SK-N-SH (cell line): ENCODE results near the gene CAMK4. TPM values are rescaled to one million over a fixed set of nuclear protein-coding genes. Genes with fewer than 3 reads are reported as not detected.

Experiments
- CTCF ChIA-PET: fragments of 300-600, 350-600 bp; formaldehyde crosslinking; extraction: SDS; loops from one replicate; lab custom pipeline; 2021; lab: Yijun Ruan, JAX
- POLR2A ChIA-PET: fragments of 350-600 bp; sonication (Branson Sonifier 250); formaldehyde crosslinking; extraction: SDS; loops from one replicate; lab custom pipeline; 2020; ENCODE audit warnings: antibody characterized with exemption, inconsistent platforms; lab: Yijun Ruan, JAX
- DNase-seq: peaks from one replicate; pipeline ENCODE4 v3.0.0; 2012
- H2AFZ ChIP-seq: fragments of 200-600 bp; sonication (generic); 2 replicates; pipeline ENCODE4 v1.8.1; 2016; ENCODE audit warnings: antibody characterized with exemption, mild to moderate bottlenecking, low read depth
- H3F3A ChIP-seq: fragments of 200-600 bp; sonication (generic); replicated peaks from 2 replicates; pipeline ENCODE3; 2016; ENCODE audit warnings: antibody characterized with exemption, mild to moderate bottlenecking; ENCODE audit not compliant: insufficient read depth
- H3K27ac ChIP-seq, 2 experiments: fragments of 200-500 bp in 1 of 2; fragments of 200-600 bp in 1 of 2; sonication (Bioruptor generic) in 1 of 2; sonication (generic), shearing (Covaris generic) in 1 of 2; 2 replicates each; pipeline versions ENCODE4 v1.5.1 to v1.6.1; 2014 to 2016; ENCODE audit warnings: low read depth in 2 of 2, inconsistent platforms in 1 of 2, low read length in 1 of 2, mild to moderate bottlenecking in 1 of 2, mixed read lengths in 1 of 2
- H3K27me3 ChIP-seq: fragments of 200-600 bp; sonication (generic), shearing (Covaris generic); 2 replicates; pipeline ENCODE4 v1.6.1; 2016; ENCODE audit warnings: mixed run types; ENCODE audit not compliant: insufficient read depth
- H3K36me3 ChIP-seq, 2 experiments: fragments of 200-500 bp in 1 of 2; fragments of 200-600 bp in 1 of 2; sonication (Bioruptor generic) in 1 of 2; sonication (generic) in 1 of 2; replicated peaks in 1 of 2; 2 replicates each; pipeline versions ENCODE3 to v1.5.1; 2014 to 2016; ENCODE audit warnings: low read length in 1 of 2, mild to moderate bottlenecking in 1 of 2; ENCODE audit not compliant: insufficient read depth in 2 of 2, control insufficient read depth in 1 of 2
- H3K4me1 ChIP-seq, 2 experiments: fragments of 200-500 bp in 1 of 2; fragments of 200-600 bp in 1 of 2; sonication (Bioruptor generic) in 1 of 2; sonication (generic), shearing (Covaris generic) in 1 of 2; 2 replicates each; pipeline versions ENCODE4 v1.5.1 to v1.6.1; 2014 to 2016; ENCODE audit warnings: low read depth in 1 of 2, low read length in 1 of 2, mixed run types in 1 of 2; ENCODE audit not compliant: insufficient read depth in 2 of 2, control insufficient read depth in 1 of 2
- H3K4me2 ChIP-seq: fragments of 200-600 bp; sonication (generic), shearing (Covaris generic); 2 replicates; pipeline ENCODE4 v1.6.1; 2017; ENCODE audit warnings: mixed run types
- H3K4me3 ChIP-seq, 2 experiments: fragments of 200-500 bp in 1 of 2; fragments of 200-600 bp in 1 of 2; sonication (Bioruptor generic) in 1 of 2; sonication (generic), shearing (Covaris generic) in 1 of 2; 2 replicates each; pipeline versions ENCODE4 v1.5.1 to v1.8.1; 2014 to 2016; ENCODE audit warnings: low read depth in 2 of 2, inconsistent platforms in 1 of 2, low read length in 1 of 2, mild to moderate bottlenecking in 1 of 2, mixed read lengths in 1 of 2, moderate library complexity in 1 of 2
- H3K79me2 ChIP-seq: fragments of 200-600 bp; sonication (generic); 2 replicates; pipeline ENCODE4 v1.8.1; 2017; ENCODE audit warnings: mild to moderate bottlenecking; ENCODE audit not compliant: insufficient read depth
- H3K9ac ChIP-seq: fragments of 200-600 bp; sonication (generic); 2 replicates; pipeline ENCODE4 v1.6.1; 2017; ENCODE audit warnings: mixed run types
- H3K9me2 ChIP-seq: fragments of 200-600 bp; sonication (generic); 2 replicates; pipeline ENCODE4 v1.6.1; 2017; ENCODE audit warnings: mixed run types
- H3K9me3 ChIP-seq: fragments of 200-600 bp; sonication (generic); 2 replicates; pipeline ENCODE4 v1.6.1; 2017; ENCODE audit warnings: mixed run types, mild to moderate bottlenecking, moderate library complexity
- H4K20me1 ChIP-seq: fragments of 200-600 bp; sonication (generic); 2 replicates; pipeline ENCODE4 v1.6.1; 2017; ENCODE audit warnings: mild to moderate bottlenecking, mixed run types; ENCODE audit not compliant: insufficient read depth
- CHD2 ChIP-seq: fragments of 150-350 bp; IDR thresholded peaks from 2 replicates; pipeline ENCODE4 v1.6.1; 2018; ENCODE audit warnings: low read length; ENCODE audit not compliant: partially characterized antibody
- CTCF ChIP-seq: fragments of 200-600 bp; sonication (generic); IDR thresholded peaks from 2 replicates; pipeline ENCODE4 v1.6.1; 2017; ENCODE audit warnings: antibody characterized with exemption, mild to moderate bottlenecking, moderate library complexity
- EP300 ChIP-seq, 2 experiments: IDR thresholded peaks; 2 replicates each; pipeline versions ENCODE4 v1.4.0 to v1.6.1; 2012; ENCODE audit warnings: borderline replicate concordance in 1 of 2, low read depth in 1 of 2, low read length in 1 of 2
- FOXJ3 ChIP-seq: sonication (generic); formaldehyde crosslinking; IDR thresholded peaks from 2 replicates; pipeline ENCODE4 v1.5.1; 2020; ENCODE audit warnings: mild to moderate bottlenecking, missing genetic modification reagents
- FOXM1 ChIP-seq: IDR thresholded peaks from 2 replicates; pipeline ENCODE4 v1.4.0; 2012; ENCODE audit warnings: low read depth, mild to moderate bottlenecking
- IRF3 ChIP-seq: fragments of 150-350 bp; IDR thresholded peaks from 2 replicates; pipeline ENCODE4 v1.6.1; 2016; ENCODE audit warnings: mild to moderate bottlenecking, low read depth, low read length
- MEF2A ChIP-seq: IDR thresholded peaks from 2 replicates; pipeline ENCODE4 v1.4.0; 2012; ENCODE audit warnings: low read depth, borderline replicate concordance
- MXI1 ChIP-seq: IDR thresholded peaks from 2 replicates; pipeline ENCODE4 v1.6.1; 2012; ENCODE audit warnings: mild to moderate bottlenecking, low read depth, low read length, improper control_type of control experiment
- NRF1 ChIP-seq: IDR thresholded peaks from 2 replicates; pipeline ENCODE4 v1.6.1; 2012; ENCODE audit warnings: low read depth, mild to moderate bottlenecking, low read length
- RCOR1 ChIP-seq: fragments of 150-350 bp; IDR thresholded peaks from 2 replicates; pipeline ENCODE4 v1.6.1; 2017; ENCODE audit warnings: antibody characterized with exemption, low read length
- RXRA ChIP-seq: IDR thresholded peaks from 2 replicates; pipeline ENCODE4 v1.4.0; 2012; ENCODE audit warnings: low read depth, mild to moderate bottlenecking, borderline replicate concordance
- TEAD4 ChIP-seq: IDR thresholded peaks from 2 replicates; pipeline ENCODE4 v1.4.0; 2012; ENCODE audit warnings: mild to moderate bottlenecking, borderline replicate concordance; ENCODE audit not compliant: insufficient read depth
- USF1 ChIP-seq: IDR thresholded peaks from 2 replicates; pipeline ENCODE4 v1.4.0; 2012; ENCODE audit warnings: low read depth, borderline replicate concordance
- USF2 ChIP-seq: fragments of 150-350 bp; IDR thresholded peaks from 2 replicates; pipeline ENCODE4 v1.6.1; 2017; ENCODE audit warnings: antibody characterized with exemption, low read length, low read depth, borderline replicate concordance
- YY1 ChIP-seq: IDR thresholded peaks from 2 replicates; pipeline ENCODE4 v1.4.0; 2012; ENCODE audit warnings: low read depth, mild to moderate bottlenecking
- ZBTB33 ChIP-seq: IDR thresholded peaks from 2 replicates; pipeline ENCODE4 v1.4.0; 2012; ENCODE audit warnings: low read depth, borderline replicate concordance
- WGBS: methylation state at CpG from one replicate; pipeline ENCODE4 v1.1.6; 2017; ENCODE audit warnings: low lambda C conversion rate; 5-methylcytosine and 5-hydroxymethylcytosine counted together
- polyA plus RNA-seq, 3 experiments: library from polyadenylated mRNA; depleted of rRNA; stranded (reverse); fragments of >200 nt; gene quantifications; 2 replicates each; pipeline ENCODE4 v1.2.3, GENCODE V29; 2012

CAMK4 gene
- polyA plus RNA-seq, 1 of the 3 experiments (the other 2 are of a cell fraction) = 4.1 TPM

- Histone ChIP-seq H3K4me1 (peaks cover 18 to 56% of the 10 kb centered on the region in 2 experiments; a peak in 3 of 4 replicates), H3K36me3 (no peaks in the 10 kb centered on the region), H3K27ac (peak overlapping the region in 1 of 2 experiments; percentile 100; a peak in 2 of 4 replicates), H3F3A (no peaks in the 10 kb centered on the region), H3K4me2 (no peak overlapping the region), H3K9me3 (no peaks in the 10 kb centered on the region), H3K9ac (no peak overlapping the region), H2AFZ (no peak overlapping the region), H3K27me3 (no peaks in the 10 kb centered on the region), H3K4me3 (no peak overlapping the region), H4K20me1 (no peaks in the 10 kb centered on the region), H3K79me2 (no peaks in the 10 kb centered on the region), H3K9me2 (no peaks in the 10 kb centered on the region)
- TF ChIP-seq RCOR1 (no peak), EP300 (IDR thresholded peaks at IDR 0.05; ENCODE audit: borderline replicate concordance in 1 of 2, low read depth in 1 of 2, low read length in 1 of 2) (no peak), USF1 (no peak), CHD2 (no peak), ZBTB33 (no peak), TEAD4 (no peak), RXRA (no peak), CTCF (no peak), IRF3 (no peak), MXI1 (no peak), FOXM1 (no peak), MEF2A (no peak), YY1 (no peak), FOXJ3 (CRISPR knock-in tag) (no peak), USF2 (no peak), NRF1 (no peak)
- ChIA-PET POLR2A (no interaction called here), CTCF (interaction anchor here (1.1 kb wide), 2 partner anchors 16 to 78 kb away, joined by 3 to 5 read pairs; no protein-coding TSS in a partner anchor)
- no peak for DNase-seq
- WGBS = 54% methylated on average over 6 of the region's 6 CpGs
These were observed 159.2 kb downstream of the CAMK4 start for GRCh38 chr5:111383288-111383970.
